NCI-H748 treated with DMSO at 0.1 percent for 48 hours (cell line): Measurements from ENCODE around the gene MAST3.

ENCODE experiments used
- DNase-seq: peaks from one replicate; lab custom pipeline; 2025; lab: John Stamatoyannopoulos, UW

The MAST3 gene

GRCh38 chr19:18191640-18192062 is 94.1 kb downstream of the MAST3 start:
- no peak for DNase-seq

DNA sequence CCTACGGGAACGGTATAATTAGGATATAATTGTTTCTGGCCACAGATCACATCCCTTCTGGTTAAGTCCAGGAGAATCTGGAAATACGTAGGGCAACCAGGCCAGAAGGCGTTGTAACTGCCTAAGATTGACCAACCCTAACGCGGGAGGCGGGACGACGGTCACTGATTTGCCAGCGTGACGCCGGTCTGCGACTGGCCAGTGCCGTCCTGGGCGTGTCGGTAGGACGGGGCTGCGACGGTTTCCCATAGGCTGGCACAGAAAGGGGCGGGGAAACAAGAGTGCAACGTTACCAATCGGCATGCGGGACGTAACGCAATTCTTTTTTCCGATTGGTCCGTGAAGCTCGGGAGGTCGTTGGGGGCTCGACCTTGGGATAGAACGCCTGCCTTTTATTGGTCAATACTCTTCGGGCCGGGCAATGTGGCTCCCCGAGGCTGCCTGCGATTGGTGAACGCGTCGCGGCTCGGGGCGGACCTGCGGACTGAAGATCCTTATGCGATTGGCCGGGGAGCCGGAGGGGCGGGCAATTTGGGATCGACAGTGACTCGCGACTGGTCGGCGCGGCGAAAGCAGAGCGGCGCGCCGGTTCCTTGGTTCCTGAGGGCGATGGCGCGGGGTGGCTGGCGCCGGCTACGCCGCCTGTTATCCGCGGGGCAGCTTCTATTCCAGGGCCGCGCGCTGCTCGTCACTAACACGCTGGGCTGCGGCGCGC is 95.3 kb downstream of the MAST3 start, which contains the start of gene MPV17L2:
Gene MPV17L2 (plus strand): TSS at position 546 of the 715 bp plus-strand sequence. CDS start 64 bp downstream, at position 610.
- peak; percentile 94 for DNase-seq

DNA sequence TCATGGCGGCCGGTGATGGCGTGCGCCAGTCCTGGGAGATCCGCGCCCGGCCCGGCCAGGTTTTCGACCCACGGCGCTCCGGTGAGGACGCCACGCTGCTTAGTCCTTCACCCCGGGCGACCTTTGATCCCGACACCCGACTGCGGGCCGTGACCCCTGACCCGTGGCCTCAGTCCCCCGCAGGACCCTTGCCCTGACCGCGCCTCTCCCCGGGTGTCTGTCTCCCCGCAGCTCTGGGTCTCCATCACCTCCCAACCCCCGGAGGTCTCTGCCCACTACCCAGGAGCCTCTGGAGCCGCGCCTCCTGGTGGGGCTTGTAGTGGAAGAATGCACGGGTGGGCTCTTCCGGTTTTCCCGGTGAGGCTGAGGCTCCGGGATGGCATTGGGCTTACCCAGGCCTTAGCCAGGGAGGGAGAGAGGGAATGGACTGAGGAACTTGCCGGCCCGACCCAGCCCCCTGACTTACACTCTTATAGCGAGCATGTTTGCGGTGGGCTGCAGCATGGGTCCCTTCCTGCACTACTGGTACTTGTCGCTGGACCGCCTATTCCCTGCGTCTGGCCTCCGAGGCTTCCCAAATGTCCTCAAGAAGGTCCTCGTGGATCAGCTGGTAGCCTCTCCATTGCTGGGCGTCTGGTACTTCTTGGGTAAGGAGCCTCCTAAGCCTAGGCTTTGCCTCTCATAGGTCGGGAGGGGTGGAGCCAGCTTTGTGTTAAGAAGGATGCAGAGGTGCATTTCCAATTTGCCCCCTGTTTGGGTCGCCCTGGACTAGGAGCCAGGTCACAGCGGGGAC is 96.0 kb downstream of the MAST3 start:
- no peak for DNase-seq

GRCh38 chr19:18194181-18194530 is 96.6 kb downstream of the MAST3 start:
- DNase-seq: no peak

GRCh38 chr19:18194554-18195238 is 97.1 kb downstream of the MAST3 start:
- no peak for DNase-seq

DNA sequence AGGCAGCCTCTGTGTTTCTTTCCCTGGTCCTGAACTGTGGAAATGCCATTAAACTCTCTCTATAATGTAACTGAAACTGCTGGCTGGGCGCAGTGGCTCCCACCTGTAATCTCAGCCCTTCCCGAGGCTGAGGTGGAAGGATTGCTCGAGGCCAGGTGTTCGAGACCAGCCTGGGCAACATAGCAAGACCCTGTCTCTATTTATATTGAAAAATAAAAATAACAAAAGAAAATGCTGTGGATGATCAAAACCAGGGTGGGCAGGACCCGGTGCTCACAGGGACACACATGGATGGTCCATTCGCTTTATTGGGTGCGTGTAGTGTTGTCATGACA is 98.9 kb downstream of the MAST3 start:
- no peak for DNase-seq

GRCh38 chr19:18197306-18197705 is 99.7 kb downstream of the MAST3 start:
- no peak for DNase-seq

GRCh38 chr19:18197941-18198340 is 100.4 kb downstream of the MAST3 start:
- DNase-seq: no peak

DNA sequence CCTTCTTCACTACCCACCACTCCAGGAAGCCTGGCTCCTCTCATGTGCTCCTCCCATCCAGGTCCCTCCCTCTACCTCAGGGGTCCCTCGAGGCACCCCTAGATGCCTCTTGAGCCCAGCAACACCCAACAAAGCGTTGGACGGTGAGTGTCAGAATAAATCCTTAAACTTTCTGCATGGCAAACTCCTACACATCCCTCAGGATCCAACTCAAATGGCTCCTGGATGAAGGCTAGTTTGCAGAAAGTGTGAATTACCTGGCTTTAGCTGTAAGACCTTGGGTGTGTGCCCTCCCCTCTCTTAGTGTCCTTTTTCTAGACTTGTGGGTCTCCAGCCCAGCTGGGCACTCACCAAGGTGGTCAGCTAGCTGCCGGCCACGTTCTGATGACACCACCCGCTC is 100.8 kb downstream of the MAST3 start:
- DNase-seq: no peak
